Neural progenitor cell (in vitro differentiated cells): ENCODE data around the gene BCR. TPM values are rescaled to one million over a fixed set of nuclear protein-coding genes. Genes with fewer than 3 reads are reported as not detected.

Source experiments
- DNase-seq: peaks from one replicate; pipeline ENCODE4 v3.0.0-alpha.2; 2016; ENCODE audit warnings: low spot score
- H2AFZ ChIP-seq: fragments of 200-600 bp; sonication (generic); replicated peaks from 2 replicates; pipeline ENCODE4 v1.6.1; 2016; ENCODE audit warnings: antibody characterized with exemption
- H3F3A ChIP-seq: fragments of 200-600 bp; sonication (generic); 2 replicates; pipeline ENCODE4 v1.6.1; 2016; ENCODE audit warnings: antibody characterized with exemption, low read depth
- H3K27ac ChIP-seq: fragments of 200-600 bp; sonication (generic); 2 replicates; pipeline ENCODE4 v1.5.1; 2016; ENCODE audit warnings: mild to moderate bottlenecking
- H3K27me3 ChIP-seq: fragments of 200-600 bp; sonication (generic); 2 replicates; pipeline ENCODE4 v1.6.1; 2016; ENCODE audit warnings: mild to moderate bottlenecking, moderate library complexity
- H3K36me3 ChIP-seq: fragments of 200-600 bp; sonication (generic); 2 replicates; pipeline ENCODE4 v1.5.1; 2016
- H3K4me1 ChIP-seq: fragments of 200-600 bp; sonication (generic); 2 replicates; pipeline ENCODE4 v1.6.1; 2016; ENCODE audit warnings: mixed run types
- H3K4me2 ChIP-seq: fragments of 200-600 bp; sonication (generic); 2 replicates; pipeline ENCODE4 v1.6.1; 2016
- H3K4me3 ChIP-seq: fragments of 200-600 bp; sonication (generic); 2 replicates; pipeline ENCODE4 v1.5.1; 2016
- H3K79me2 ChIP-seq: fragments of 200-600 bp; sonication (generic); 2 replicates; pipeline ENCODE4 v1.6.1; 2016; ENCODE audit warnings: low read depth
- H3K9ac ChIP-seq: fragments of 200-600 bp; sonication (generic); 2 replicates; pipeline ENCODE4 v1.6.1; 2016
- H3K9me3 ChIP-seq: fragments of 200-600 bp; sonication (generic); 2 replicates; pipeline ENCODE4 v1.5.1; 2016; ENCODE audit warnings: low read depth
- H4K20me1 ChIP-seq: fragments of 200-600 bp; sonication (generic); 2 replicates; pipeline ENCODE4 v1.6.1; 2016; ENCODE audit warnings: low read depth
- H3K27ac Mint-ChIP-seq: 3 replicates; pipeline ENCODE4 v1.8.0; 2021; ENCODE audit warnings: mixed read lengths
- H3K27me3 Mint-ChIP-seq: 2 replicates; pipeline ENCODE4 v1.8.0; 2022; ENCODE audit warnings: low read depth, mild to moderate bottlenecking, inconsistent platforms, moderate library complexity, mixed read lengths; ENCODE audit not compliant: insufficient read depth
- H3K36me3 Mint-ChIP-seq: 3 replicates; pipeline ENCODE4 v1.8.0; 2021; ENCODE audit warnings: mixed read lengths
- H3K4me1 Mint-ChIP-seq: 3 replicates; pipeline ENCODE4 v1.8.0; 2021; ENCODE audit warnings: mixed read lengths
- H3K4me3 Mint-ChIP-seq: 3 replicates; pipeline ENCODE4 v1.8.0; 2021; ENCODE audit warnings: mild to moderate bottlenecking, moderate library complexity, mixed read lengths
- H3K9me3 Mint-ChIP-seq: 3 replicates; pipeline ENCODE4 v1.8.0; 2020; ENCODE audit warnings: mixed read lengths
- CTCF ChIP-seq: fragments of 200-600 bp; sonication (generic); IDR thresholded peaks from 2 replicates; pipeline ENCODE4 v1.5.1; 2017; ENCODE audit warnings: antibody characterized with exemption, mild to moderate bottlenecking
- EZH2 ChIP-seq: fragments of 200-600 bp; sonication (generic); IDR thresholded peaks from 2 replicates; pipeline ENCODE4 v1.6.1; 2017; ENCODE audit warnings: antibody characterized with exemption, mild to moderate bottlenecking, moderate library complexity
- EZH2phosphoT487 ChIP-seq: fragments of 200-600 bp; sonication (generic); IDR thresholded peaks from 2 replicates; pipeline ENCODE4 v1.6.1; 2017; ENCODE audit warnings: antibody characterized with exemption
- total RNA-seq: library from RNA; depleted of rRNA; stranded (reverse); fragments of >200 nt; gene quantifications from 2 replicates; pipeline ENCODE4 v1.2.3, GENCODE V29; 2015; ENCODE audit warnings: low replicate concordance

Gene BCR
- total RNA-seq, 1 donor from 2014 or later: 35.5 TPM

GRCh38 chr22:23270798-23271596 lies 90.7 kb downstream of the BCR start:
- Mint-ChIP-seq H3K9me3 (no peaks in the 10 kb centered on the region), H3K36me3 (peaks cover 29% of the 10 kb centered on the region), H3K4me1 (peaks cover 37% of the 10 kb centered on the region), H3K4me3 (no peak overlapping the region), H3K27ac (peak overlapping the region; percentile 74), H3K27me3 (peaks cover 11% of the 10 kb centered on the region)
- Histone ChIP-seq H3K27me3 (no peaks in the 10 kb centered on the region), H3K9ac (no peak overlapping the region), H3K27ac (no peak overlapping the region), H3K4me3 (no peak overlapping the region), H3K36me3 (no peaks in the 10 kb centered on the region), H3K79me2 (no peaks in the 10 kb centered on the region), H4K20me1 (peaks cover 44% of the 10 kb centered on the region), H3K4me1 (peaks cover 18% of the 10 kb centered on the region), H3F3A (peaks cover 8% of the 10 kb centered on the region), H2AFZ (no peak overlapping the region), H3K9me3 (no peaks in the 10 kb centered on the region), H3K4me2 (peak overlapping the region; percentile 41)
- DNase-seq: no peak
- TF ChIP-seq EZH2: no peak
- TF ChIP-seq EZH2phosphoT487: no peak
- no peak for TF ChIP-seq CTCF

GRCh38 chr22:23271597-23271908 lies 91.2 kb downstream of the BCR start:
- H3K79me2 ChIP-seq: no peaks in the 10 kb centered on the region
- no peak overlapping the region for H3K27ac Mint-ChIP-seq
- H2AFZ ChIP-seq: no peak overlapping the region
- no peak for DNase-seq
- H3K27me3 ChIP-seq: no peaks in the 10 kb centered on the region
- no peak overlapping the region for H3K4me3 Mint-ChIP-seq
- H3K4me1 ChIP-seq: peaks cover 18% of the 10 kb centered on the region
- no peaks in the 10 kb centered on the region for H3K9me3 Mint-ChIP-seq
- H3K36me3 ChIP-seq: no peaks in the 10 kb centered on the region
- H3F3A ChIP-seq: peaks cover 8% of the 10 kb centered on the region
- peaks cover 29% of the 10 kb centered on the region for H3K36me3 Mint-ChIP-seq
- no peak overlapping the region for H3K9ac ChIP-seq
- H3K27ac ChIP-seq: no peak overlapping the region
- no peaks in the 10 kb centered on the region for H3K9me3 ChIP-seq
- H3K27me3 Mint-ChIP-seq: peaks cover 11% of the 10 kb centered on the region
- H4K20me1 ChIP-seq: peaks cover 44% of the 10 kb centered on the region
- H3K4me2 ChIP-seq: no peak overlapping the region
- TF ChIP-seq EZH2phosphoT487 (no peak), EZH2 (no peak), CTCF (no peak)
- peaks cover 35% of the 10 kb centered on the region for H3K4me1 Mint-ChIP-seq
- no peak overlapping the region for H3K4me3 ChIP-seq

- no peaks in the 10 kb centered on the region for H3K27me3 ChIP-seq
- peaks cover 11% of the 10 kb centered on the region for H3K27me3 Mint-ChIP-seq
- H2AFZ ChIP-seq: no peak overlapping the region
- peaks cover 35% of the 10 kb centered on the region for H4K20me1 ChIP-seq
- no peaks in the 10 kb centered on the region for H3K9me3 ChIP-seq
- no peak overlapping the region for H3K27ac ChIP-seq
- H3K4me2 ChIP-seq: no peak overlapping the region
- no peaks in the 10 kb centered on the region for H3K79me2 ChIP-seq
- no peak overlapping the region for H3K4me3 Mint-ChIP-seq
- H3K27ac Mint-ChIP-seq: no peak overlapping the region
- H3K4me1 ChIP-seq: peaks cover 18% of the 10 kb centered on the region
- peaks cover 8% of the 10 kb centered on the region for H3F3A ChIP-seq
- H3K9ac ChIP-seq: no peak overlapping the region
- peaks cover 32% of the 10 kb centered on the region for H3K4me1 Mint-ChIP-seq
- TF ChIP-seq EZH2 (no peak), CTCF (no peak), EZH2phosphoT487 (no peak)
- H3K9me3 Mint-ChIP-seq: no peaks in the 10 kb centered on the region
- no peaks in the 10 kb centered on the region for H3K36me3 ChIP-seq
- no peak overlapping the region for H3K4me3 ChIP-seq
- H3K36me3 Mint-ChIP-seq: peaks cover 29% of the 10 kb centered on the region
- DNase-seq: no peak
Observed at GRCh38 chr22:23272371-23272770, 92.1 kb downstream of the BCR start.
